Astrocyte of the cerebellum (primary cell): ENCODE results near the gene BPIFA2.

ENCODE experiments used
- DNase-seq: peaks from one replicate; pipeline ENCODE4 v3.0.0-alpha.2; 2011; ENCODE audit warnings: low read depth
- H3K4me3 ChIP-seq: 2 replicates; pipeline ENCODE4 v1.5.1; 2011; ENCODE audit warnings: mild to moderate bottlenecking, low read depth, low read length, moderate library complexity
- in situ Hi-C: cut with HindIII; loops from 2 replicates; pipeline ENCODE4 v1.10.0; 2017; ENCODE audit warnings: low sequenced_read_pairs
- TF ChIP-seq, protein P1 (sequence below): IDR thresholded peaks from 2 replicates; pipeline ENCODE4 v1.5.1; 2012; ENCODE audit warnings: low read length, low read depth, moderate library complexity, mild to moderate bottlenecking; ENCODE audit errors: missing control alignments

The BPIFA2 gene

DNA sequence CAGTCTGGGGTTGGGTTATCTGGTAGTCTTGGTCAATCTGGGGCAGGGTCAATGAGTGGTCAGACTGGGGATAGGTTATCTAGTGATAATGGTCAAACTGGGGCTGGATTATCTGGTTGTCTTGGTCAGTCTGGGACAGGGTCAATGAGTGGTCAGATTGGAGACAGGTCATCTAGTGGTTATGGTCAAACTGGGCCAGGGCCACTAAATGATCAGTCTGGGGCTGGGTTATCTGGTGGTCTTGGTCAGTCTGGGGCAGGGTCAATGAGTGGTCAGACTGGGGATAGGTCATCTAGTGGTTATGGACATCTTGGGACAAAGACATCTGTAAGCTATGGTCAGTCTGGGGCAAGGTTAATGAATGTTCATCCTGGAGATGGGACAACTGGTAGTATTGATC, 28.5 kb upstream of the BPIFA2 start:
- no peak for DNase-seq
- TF ChIP-seq, protein P1, sequence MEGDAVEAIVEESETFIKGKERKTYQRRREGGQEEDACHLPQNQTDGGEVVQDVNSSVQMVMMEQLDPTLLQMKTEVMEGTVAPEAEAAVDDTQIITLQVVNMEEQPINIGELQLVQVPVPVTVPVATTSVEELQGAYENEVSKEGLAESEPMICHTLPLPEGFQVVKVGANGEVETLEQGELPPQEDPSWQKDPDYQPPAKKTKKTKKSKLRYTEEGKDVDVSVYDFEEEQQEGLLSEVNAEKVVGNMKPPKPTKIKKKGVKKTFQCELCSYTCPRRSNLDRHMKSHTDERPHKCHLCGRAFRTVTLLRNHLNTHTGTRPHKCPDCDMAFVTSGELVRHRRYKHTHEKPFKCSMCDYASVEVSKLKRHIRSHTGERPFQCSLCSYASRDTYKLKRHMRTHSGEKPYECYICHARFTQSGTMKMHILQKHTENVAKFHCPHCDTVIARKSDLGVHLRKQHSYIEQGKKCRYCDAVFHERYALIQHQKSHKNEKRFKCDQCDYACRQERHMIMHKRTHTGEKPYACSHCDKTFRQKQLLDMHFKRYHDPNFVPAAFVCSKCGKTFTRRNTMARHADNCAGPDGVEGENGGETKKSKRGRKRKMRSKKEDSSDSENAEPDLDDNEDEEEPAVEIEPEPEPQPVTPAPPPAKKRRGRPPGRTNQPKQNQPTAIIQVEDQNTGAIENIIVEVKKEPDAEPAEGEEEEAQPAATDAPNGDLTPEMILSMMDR = no peak
- H3K4me3 ChIP-seq = no peak overlapping the region
- in situ Hi-C loops = no loop called here

DNA sequence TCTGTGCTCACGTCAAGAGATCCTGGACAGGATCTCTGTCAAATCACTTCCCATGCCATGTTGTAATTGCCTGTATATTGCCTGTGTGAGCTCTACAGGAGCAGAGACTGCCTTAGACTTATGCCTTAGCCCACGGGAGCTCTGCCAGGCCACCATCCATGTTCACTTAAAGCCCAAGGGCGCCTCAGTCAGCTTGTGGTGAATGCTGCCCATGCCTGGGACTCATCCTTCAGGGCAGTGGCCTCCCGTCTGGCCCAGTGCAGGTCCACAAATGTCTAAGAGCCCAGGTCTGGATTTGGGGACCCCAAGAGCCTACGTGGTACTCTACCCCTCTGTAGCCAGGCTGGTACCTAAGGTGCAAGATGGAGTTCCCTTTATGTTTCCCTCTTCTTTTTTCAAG, 22.4 kb upstream of the BPIFA2 start:
- no peak for DNase-seq
- in situ Hi-C loops = no loop called here
- TF ChIP-seq, protein P1 = no peak
- H3K4me3 ChIP-seq = no peak overlapping the region

DNA sequence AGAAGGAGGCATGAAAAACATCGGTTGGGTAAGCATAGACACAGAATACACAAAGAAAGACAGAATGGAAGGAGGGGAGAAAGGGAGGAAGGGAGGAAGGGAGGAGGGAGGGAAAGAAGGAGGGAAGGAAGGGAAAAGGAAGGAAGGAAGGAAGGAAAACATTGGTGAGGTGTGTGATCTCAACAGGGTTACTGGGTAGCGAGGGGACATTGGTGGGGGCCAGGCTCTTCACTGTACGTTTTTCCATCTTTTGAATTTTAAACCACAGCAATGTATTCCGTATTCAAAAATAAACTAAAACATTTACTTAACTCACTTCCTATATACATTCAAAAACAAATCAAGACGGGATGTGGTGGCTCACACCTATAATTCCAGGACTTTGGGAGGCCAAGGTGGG, 20.7 kb upstream of the BPIFA2 start:
- TF ChIP-seq, protein P1 = no peak
- in situ Hi-C loops = no loop called here
- H3K4me3 ChIP-seq = no peak overlapping the region
- no peak for DNase-seq

DNA sequence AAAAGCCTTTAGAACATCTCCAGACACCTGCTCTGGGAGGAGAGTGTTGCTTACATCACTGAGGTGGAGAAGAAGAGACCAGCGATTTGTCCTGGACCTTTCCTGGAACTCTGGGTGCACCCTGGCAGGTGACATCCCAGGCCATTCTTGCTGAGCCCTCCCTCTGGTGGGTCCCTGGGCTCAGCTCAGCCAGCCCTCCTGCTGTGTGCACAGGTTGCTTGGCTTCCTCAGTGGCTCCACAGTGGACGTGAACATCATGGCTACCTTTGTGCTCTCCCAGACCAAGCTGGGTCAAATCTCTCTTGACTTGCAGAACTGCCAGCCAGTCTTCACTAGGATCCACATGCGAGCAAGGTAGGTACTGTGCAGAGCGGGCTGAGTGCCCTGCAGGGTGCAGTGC, 19.9 kb upstream of the BPIFA2 start:
- TF ChIP-seq, protein P1 = no peak
- in situ Hi-C loops = no loop called here

DNA sequence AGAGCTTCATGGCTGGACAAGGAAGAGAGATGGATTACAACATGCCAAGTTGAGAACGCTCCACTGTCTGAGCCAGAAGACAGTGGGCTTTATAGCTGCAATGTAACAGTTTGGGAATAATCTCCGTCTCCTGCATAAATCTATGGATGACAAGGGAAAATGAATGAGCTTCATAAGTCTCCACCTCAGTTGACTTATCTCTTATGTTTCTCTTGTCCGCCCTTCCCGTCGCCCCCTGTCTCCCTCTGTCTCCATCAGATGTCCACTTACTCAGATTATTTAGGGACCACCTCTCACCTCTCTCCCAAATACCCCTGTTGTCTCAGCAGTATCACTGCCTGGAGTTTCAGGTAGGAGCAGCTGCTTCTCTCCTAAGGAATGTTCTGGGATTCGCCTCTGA, 13.7 kb upstream of the BPIFA2 start:
- TF ChIP-seq, protein P1 = no peak
- DNase-seq = no peak
- in situ Hi-C loops = no loop called here
- H3K4me3 ChIP-seq = no peak overlapping the region

More for the DNA sequence above, 19.9 kb upstream of the BPIFA2 start:
- no peak overlapping the region for H3K4me3 ChIP-seq
- DNase-seq = no peak

DNA sequence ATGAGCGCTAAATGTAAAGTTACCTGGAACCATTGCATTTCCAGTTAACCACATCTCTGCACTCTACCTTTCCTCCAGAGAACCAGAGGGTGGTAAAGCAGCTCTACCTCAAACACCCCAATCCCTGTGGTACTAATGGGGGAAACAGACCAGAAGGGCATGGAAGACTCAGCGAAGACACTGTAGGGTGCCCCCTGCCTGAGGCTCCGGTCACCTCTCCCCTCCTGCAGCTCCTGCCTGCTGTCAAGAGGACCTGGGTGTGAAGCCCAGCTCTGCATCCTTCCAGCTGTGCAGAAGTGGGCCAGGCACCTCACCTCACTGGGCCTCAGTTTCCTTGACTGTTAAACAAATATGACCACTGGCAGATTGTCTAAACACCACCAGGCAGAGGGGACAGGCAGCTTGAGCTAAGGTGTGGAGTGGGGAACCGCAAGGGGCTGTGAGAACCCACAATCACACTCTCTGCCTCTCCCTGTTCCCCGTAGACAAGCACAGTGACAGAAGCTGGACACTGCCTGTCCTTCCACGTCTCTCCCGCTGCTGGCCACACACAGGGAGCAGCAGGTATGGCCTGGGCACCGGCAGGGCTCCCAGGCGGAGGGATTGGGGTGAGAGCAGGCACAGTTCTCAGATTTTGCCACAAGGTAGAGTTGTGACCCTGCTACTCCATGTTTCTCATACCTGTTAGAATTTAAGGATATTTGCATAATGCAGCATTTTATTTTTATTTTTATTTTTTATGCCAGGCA, 9.1 kb upstream of the BPIFA2 start:
- TF ChIP-seq, protein P1 = no peak
- no peak for DNase-seq
- no peak overlapping the region for H3K4me3 ChIP-seq
- in situ Hi-C loops = no loop called here
